Endothelial cell of umbilical vein (primary cell): ENCODE measurements around the gene PXK. TPM values are rescaled to one million over a fixed set of nuclear protein-coding genes. Genes with fewer than 3 reads are reported as not detected.

ENCODE experiments used
- BruUV-seq: library from RNA; stranded (reverse); fragments of 400-500 nt; replicated peaks from 2 replicates; lab custom pipeline; 2021; lab: Mats Ljungman, UMichigan
- CTCF ChIA-PET: fragments of 300-600, 350-600 bp; sonication (Branson Sonifier 250); formaldehyde crosslinking; loops from one replicate; lab custom pipeline; 2021; ENCODE audit warnings: antibody characterized with exemption, inconsistent platforms; lab: Charles Lee
- POLR2A ChIA-PET: fragments of 300-600, 350-600 bp; sonication (Branson Sonifier 250); formaldehyde crosslinking; loops from one replicate; lab custom pipeline; 2021; ENCODE audit warnings: antibody characterized with exemption, inconsistent platforms; lab: Charles Lee
- DNase-seq: peaks from one replicate; pipeline ENCODE4 v3.0.0-alpha.2; 2011; ENCODE audit warnings: low read depth, low spot score
- FAIRE-seq: peaks from 2 replicates; lab custom pipeline; 2011; peaks lifted over from hg19 to GRCh38; lab: Jason Lieb, UNC
- H2AFZ ChIP-seq: 2 replicates; pipeline ENCODE4 v1.6.0; 2012; ENCODE audit warnings: low read depth, low read length, control low read depth, inconsistent platforms
- H3K27ac ChIP-seq: 2 replicates; pipeline ENCODE4 v1.5.1; 2011; ENCODE audit warnings: low read depth, mild to moderate bottlenecking, control low read depth, low read length, moderate library complexity; ENCODE audit not compliant: insufficient read depth
- H3K27me3 ChIP-seq, 2 experiments: 2 replicates each; pipeline versions ENCODE4 v1.6.0 to v1.6.1; 2011; ENCODE audit warnings: low read length in 2 of 2, mixed read lengths in 1 of 2; ENCODE audit not compliant: control insufficient read depth in 2 of 2, insufficient read depth in 2 of 2
- H3K36me3 ChIP-seq, 2 experiments: 2 replicates in 1 of 2; 3 replicates in 1 of 2; pipeline ENCODE4 v1.5.1; 2011; ENCODE audit warnings: low read length in 2 of 2, mild to moderate bottlenecking in 1 of 2, moderate library complexity in 1 of 2; ENCODE audit not compliant: control insufficient read depth in 2 of 2, insufficient read depth in 2 of 2; ENCODE audit errors: extremely low read depth in 1 of 2
- H3K4me1 ChIP-seq: 3 replicates; pipeline ENCODE4 v1.5.1; 2011; ENCODE audit warnings: mild to moderate bottlenecking, low read length; ENCODE audit not compliant: control insufficient read depth, insufficient read depth; ENCODE audit errors: extremely low read depth
- H3K4me2 ChIP-seq: 2 replicates; pipeline ENCODE4 v1.6.1; 2011; ENCODE audit warnings: low read length, control low read depth, mixed read lengths; ENCODE audit not compliant: insufficient read depth
- H3K4me3 ChIP-seq, 3 experiments: fragments of 200-600 bp in 1 of 3; sonication (generic), shearing (Covaris generic) in 1 of 3; replicated peaks in 1 of 3; 2 replicates each; pipeline ENCODE4 v1.5.1; 2011 to 2016; ENCODE audit warnings: control low read depth in 3 of 3, low read length in 3 of 3, mild to moderate bottlenecking in 2 of 3, inconsistent platforms in 1 of 3, low read depth in 1 of 3, moderate library complexity in 1 of 3; ENCODE audit not compliant: insufficient read depth in 1 of 3
- H3K79me2 ChIP-seq: 2 replicates; pipeline ENCODE4 v1.6.0; 2012; ENCODE audit warnings: low read length, inconsistent platforms; ENCODE audit not compliant: control insufficient read depth, insufficient read depth
- H3K9ac ChIP-seq: replicated peaks from 2 replicates; pipeline ENCODE3; 2011; ENCODE audit warnings: low read length, control low read depth; ENCODE audit not compliant: insufficient read depth; ENCODE audit errors: extremely low read depth
- H3K9me1 ChIP-seq: replicated peaks from 3 replicates; pipeline ENCODE4 v1.6.0; 2011; ENCODE audit warnings: mild to moderate bottlenecking, low read length; ENCODE audit not compliant: control insufficient read depth, insufficient read depth; ENCODE audit errors: extremely low read depth
- H3K9me3 ChIP-seq: replicated peaks from 2 replicates; pipeline ENCODE4 v1.5.1; 2012; ENCODE audit warnings: low read length, inconsistent platforms; ENCODE audit not compliant: control insufficient read depth, insufficient read depth
- H4K20me1 ChIP-seq: replicated peaks from 2 replicates; pipeline ENCODE3; 2011; ENCODE audit warnings: mild to moderate bottlenecking, low read length; ENCODE audit not compliant: control insufficient read depth, insufficient read depth; ENCODE audit errors: extremely low read depth
- CTCF ChIP-seq, 2 donors: IDR thresholded peaks; 1 replicate in 1 of 2; 2 replicates in 1 of 2; pipeline ENCODE4 v1.5.1; 2011; ENCODE audit warnings: low read length in 2 of 2, mild to moderate bottlenecking in 2 of 2, moderate library complexity in 2 of 2, control low read depth in 1 of 2, inconsistent platforms in 1 of 2, low read depth in 1 of 2; ENCODE audit not compliant: insufficient read depth in 1 of 2; ENCODE audit errors: extremely low read depth in 1 of 2
- EZH2 ChIP-seq: IDR thresholded peaks from 2 replicates; pipeline ENCODE4 v1.6.1; 2012; ENCODE audit warnings: borderline replicate concordance, low read depth, mild to moderate bottlenecking, moderate library complexity, low read length, inconsistent platforms; ENCODE audit not compliant: severe bottlenecking
- FOS ChIP-seq: IDR thresholded peaks from 2 replicates; pipeline ENCODE4 v1.6.1; 2011; ENCODE audit warnings: mild to moderate bottlenecking, low read length, moderate library complexity, borderline replicate concordance; ENCODE audit not compliant: insufficient read depth
- GATA2 ChIP-seq: IDR thresholded peaks from 2 replicates; pipeline ENCODE4 v1.7.0; 2011; ENCODE audit warnings: low read depth, mild to moderate bottlenecking, moderate library complexity, mixed read lengths, low read length; ENCODE audit not compliant: insufficient read length, insufficient read depth
- JUN ChIP-seq: IDR thresholded peaks from 2 replicates; pipeline ENCODE4 v1.6.1; 2011; ENCODE audit warnings: borderline replicate concordance, low read depth; ENCODE audit not compliant: insufficient read length, insufficient read depth
- MAX ChIP-seq: IDR thresholded peaks from 2 replicates; pipeline ENCODE4 v1.6.1; 2011; ENCODE audit not compliant: insufficient read depth, insufficient read length
- MYC ChIP-seq: IDR thresholded peaks from one replicate; pipeline ENCODE4 v1.6.1; 2011; ENCODE audit warnings: mild to moderate bottlenecking, low read depth, low read length
- POLR2A ChIP-seq: IDR thresholded peaks from 2 replicates; pipeline ENCODE4 v1.6.1; 2012; ENCODE audit warnings: low read depth, mild to moderate bottlenecking, control low read depth, low read length
- POLR2AphosphoS5 ChIP-seq: IDR thresholded peaks from 2 replicates; pipeline ENCODE4 v1.6.1; 2012; ENCODE audit warnings: low read depth, mild to moderate bottlenecking, control low read depth, low read length, moderate library complexity; ENCODE audit not compliant: insufficient read depth
- dilution Hi-C: fragments of 300-500 bp; cut with MboI; formaldehyde crosslinking; loops from one replicate; pipeline ENCODE4 v1.15.0; 2019; ENCODE audit warnings: low sequenced_read_pairs; ENCODE audit not compliant: extremely low pct_ligation_motif_present
- intact Hi-C: fragments of 100-400 bp; cut with micrococcal nuclease; formaldehyde crosslinking; loops from one replicate; pipeline ENCODE4 v1.10.0; 2022
- polyA plus RNA-seq, 4 experiments: library from polyadenylated mRNA; depleted of rRNA in 3 of 4; stranded (reverse) in 3 of 4; unstranded in 1 of 4; fragments of >200 nt; gene quantifications; 2 replicates each; pipeline versions ENCODE4 v1.2.1 to v1.2.3, GENCODE V29; 2011 to 2012; ENCODE audit warnings: missing spikeins in 1 of 4
- total RNA-seq: library from RNA; stranded (reverse); gene quantifications from 2 replicates; pipeline ENCODE4 v1.2.3, GENCODE V29; 2021

The PXK gene
- total and polyA plus RNA-seq, 2 donors (not counting 3 experiments of a cell fraction or from before 2014, with no cell fraction given), result 11.3 to 14.6 TPM

GRCh38 chr3:58429657-58430056 lies 97.0 kb downstream of the PXK start:
- Histone ChIP-seq H2AFZ (no peak overlapping the region), H3K36me3 (peaks cover 16 to 18% of the 10 kb centered on the region in 2 experiments), H3K9ac (no peak overlapping the region), H3K4me1 (peaks cover 5% of the 10 kb centered on the region), H3K4me3 (no peak overlapping the region), H3K79me2 (peaks cover 13% of the 10 kb centered on the region), H3K9me1 (no peaks in the 10 kb centered on the region), H4K20me1 (no peaks in the 10 kb centered on the region), H3K9me3 (no peaks in the 10 kb centered on the region), H3K27me3 (no peaks in the 10 kb centered on the region), H3K4me2 (no peak overlapping the region), H3K27ac (no peak overlapping the region)
- dilution Hi-C loops, result no loop called here
- TF ChIP-seq MAX (no peak), CTCF (IDR thresholded peaks at IDR 0.05; ENCODE audit: extremely low read depth in 1 of 2, insufficient read depth in 1 of 2, low read depth in 1 of 2, low read length in 2 of 2) (no peak), EZH2 (no peak), POLR2AphosphoS5 (no peak), MYC (no peak), FOS (no peak), JUN (no peak), POLR2A (no peak), GATA2 (no peak)
- intact Hi-C loops, result loop anchor here (5.0 kb wide), 1 partner anchor 97 kb away; the partner anchor contains the start of gene PXK
- ChIA-PET POLR2A (no interaction called here), CTCF (no interaction called here)
- DNase-seq, result no peak
- no peak for FAIRE-seq
- BruUV-seq, result no TSS peak
